Parathyroid adenoma (tissue), 2 donors: ENCODE results near the gene TEX38.
A peak's percentile ranks its signal among the peaks of the same experiment; 100 is the strongest.
"Not testable (repeated sequence)": the region's sequence is repeated elsewhere in the genome, so short reads cannot be mapped to it uniquely, and the experiment has no call there.

Source experiments
- H2AFZ ChIP-seq: fragments of 300-600 bp; sonication (generic); one replicate; pipeline ENCODE4 v1.7.0; 2017; ENCODE audit warnings: antibody characterized with exemption, mild to moderate bottlenecking
- H3K27ac ChIP-seq: fragments of 300-600 bp; sonication (generic); one replicate; pipeline ENCODE4 v1.7.0; 2017
- H3K27me3 ChIP-seq: fragments of 300-600 bp; sonication (generic); one replicate; pipeline ENCODE4 v1.7.0; 2017; ENCODE audit warnings: low read length; ENCODE audit not compliant: control insufficient read depth, insufficient read depth
- H3K36me3 ChIP-seq: fragments of 300-600 bp; sonication (generic); one replicate; pipeline ENCODE4 v1.7.0; 2017; ENCODE audit warnings: low read length; ENCODE audit not compliant: control insufficient read depth, insufficient read depth
- H3K4me1 ChIP-seq: fragments of 300-600 bp; sonication (generic); one replicate; pipeline ENCODE4 v1.7.0; 2017; ENCODE audit warnings: control low read depth
- H3K4me2 ChIP-seq: fragments of 300-600 bp; sonication (generic); one replicate; pipeline ENCODE4 v1.7.0; 2017; ENCODE audit warnings: low read length
- H3K4me3 ChIP-seq: fragments of 300-600 bp; sonication (generic); one replicate; pipeline ENCODE4 v1.7.0; 2017; ENCODE audit warnings: low read depth, low read length
- H3K79me2 ChIP-seq: fragments of 300-600 bp; sonication (generic); one replicate; pipeline ENCODE4 v1.7.0; 2017; ENCODE audit warnings: control low read depth
- H3K9ac ChIP-seq: fragments of 300-600 bp; sonication (generic); one replicate; pipeline ENCODE4 v1.7.0; 2017; ENCODE audit warnings: mild to moderate bottlenecking
- H3K9me3 ChIP-seq: fragments of 300-600 bp; sonication (generic); one replicate; pipeline ENCODE4 v1.7.0; 2017; ENCODE audit warnings: low read length; ENCODE audit not compliant: control insufficient read depth
- TF ChIP-seq, protein P1 (sequence below): fragments of 300-600 bp; sonication (generic); IDR thresholded peaks from one replicate; pipeline ENCODE4 v1.7.0; 2017; ENCODE audit warnings: antibody characterized with exemption, mild to moderate bottlenecking
- donor health status: primary hyperparathyroidism.

Gene TEX38

DNA sequence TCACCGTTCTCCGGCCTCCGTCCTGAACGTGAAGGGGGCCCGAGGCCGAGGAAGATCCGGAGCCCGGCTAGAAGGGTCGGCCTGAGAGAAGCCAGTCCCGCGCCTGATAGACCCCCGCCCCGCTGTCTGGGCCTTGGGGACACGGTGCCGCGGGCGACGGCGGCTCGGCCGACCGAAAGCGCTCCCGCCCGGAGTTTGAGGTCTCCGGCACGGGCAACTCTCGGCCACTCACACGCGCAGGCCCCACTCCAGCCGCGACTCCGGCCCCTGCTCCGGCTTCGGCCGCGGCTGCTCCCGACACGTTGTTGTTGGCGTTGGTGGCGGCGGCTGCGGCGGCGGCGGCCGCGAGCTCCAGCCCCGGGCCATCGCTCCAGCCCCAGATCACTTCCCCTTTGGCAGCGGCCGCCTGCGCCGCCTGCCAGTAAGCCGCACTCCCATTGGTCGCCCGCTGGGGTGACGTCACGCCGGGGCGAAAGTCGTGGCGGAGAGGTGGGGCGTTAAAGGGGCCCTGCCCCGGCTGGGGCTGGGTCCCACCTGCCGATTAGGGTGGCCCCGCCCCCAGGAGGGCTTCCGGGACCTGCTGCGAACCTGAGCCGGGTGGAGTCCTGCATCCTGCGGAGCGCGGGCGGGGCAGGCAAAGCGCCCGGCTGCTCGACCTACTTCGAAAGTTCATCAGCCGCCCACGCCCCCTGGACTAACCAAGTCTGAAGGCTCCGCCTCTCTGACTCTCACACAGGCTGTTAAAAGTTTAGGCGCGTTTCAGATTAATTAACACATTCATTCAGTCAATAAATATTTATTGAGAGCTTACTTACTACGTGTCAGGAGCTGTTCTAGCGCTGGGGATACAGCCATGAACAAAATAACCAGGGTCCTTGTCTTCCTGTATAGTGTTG, 47.3 kb downstream of the TEX38 start, which contains the start of gene EFCAB14:
Gene EFCAB14 (minus strand): TSS at position 388 of the 896 bp plus-strand sequence. CDS start 1,027 bp downstream, outside the sequence.
- H3K79me2 ChIP-seq: peaks cover 10% of the 10 kb centered on the region
- no peaks in the 10 kb centered on the region for H3K36me3 ChIP-seq
- H3K4me3 ChIP-seq: peak within 1 kb of the TSS; percentile 80
- peak within 1 kb of the TSS; percentile 82 for H2AFZ ChIP-seq
- H3K4me2 ChIP-seq: peak within 1 kb of the TSS; percentile 83
- no peaks in the 10 kb centered on the region for H3K9me3 ChIP-seq
- H3K9ac ChIP-seq: peak within 1 kb of the TSS; percentile 61
- H3K27ac ChIP-seq: peak within 1 kb of the TSS; percentile 66
- no peaks in the 10 kb centered on the region for H3K27me3 ChIP-seq
- TF ChIP-seq, protein P1, sequence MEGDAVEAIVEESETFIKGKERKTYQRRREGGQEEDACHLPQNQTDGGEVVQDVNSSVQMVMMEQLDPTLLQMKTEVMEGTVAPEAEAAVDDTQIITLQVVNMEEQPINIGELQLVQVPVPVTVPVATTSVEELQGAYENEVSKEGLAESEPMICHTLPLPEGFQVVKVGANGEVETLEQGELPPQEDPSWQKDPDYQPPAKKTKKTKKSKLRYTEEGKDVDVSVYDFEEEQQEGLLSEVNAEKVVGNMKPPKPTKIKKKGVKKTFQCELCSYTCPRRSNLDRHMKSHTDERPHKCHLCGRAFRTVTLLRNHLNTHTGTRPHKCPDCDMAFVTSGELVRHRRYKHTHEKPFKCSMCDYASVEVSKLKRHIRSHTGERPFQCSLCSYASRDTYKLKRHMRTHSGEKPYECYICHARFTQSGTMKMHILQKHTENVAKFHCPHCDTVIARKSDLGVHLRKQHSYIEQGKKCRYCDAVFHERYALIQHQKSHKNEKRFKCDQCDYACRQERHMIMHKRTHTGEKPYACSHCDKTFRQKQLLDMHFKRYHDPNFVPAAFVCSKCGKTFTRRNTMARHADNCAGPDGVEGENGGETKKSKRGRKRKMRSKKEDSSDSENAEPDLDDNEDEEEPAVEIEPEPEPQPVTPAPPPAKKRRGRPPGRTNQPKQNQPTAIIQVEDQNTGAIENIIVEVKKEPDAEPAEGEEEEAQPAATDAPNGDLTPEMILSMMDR: no peak
- H3K4me1 ChIP-seq: peaks cover 6% of the 10 kb centered on the region

DNA sequence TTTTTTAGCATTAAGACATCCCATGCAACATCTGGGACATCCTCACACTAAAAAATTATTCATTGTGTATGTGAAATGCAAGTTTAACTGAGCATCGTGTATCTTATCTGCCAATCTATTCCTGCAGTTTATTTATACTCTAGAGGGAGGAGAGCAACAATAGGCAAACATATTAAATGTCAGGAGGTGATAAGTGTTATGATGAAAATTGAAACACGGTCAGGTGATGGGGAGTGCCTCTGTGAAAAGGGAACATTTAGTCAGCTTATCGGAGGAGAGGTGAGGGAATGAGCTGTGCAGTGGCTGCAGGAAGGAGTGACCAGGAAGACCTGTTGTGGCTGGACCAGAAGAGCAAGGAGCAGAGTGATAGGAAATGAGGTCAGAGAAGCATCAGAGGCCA, 48.0 kb downstream of the TEX38 start:
- no peaks in the 10 kb centered on the region for H3K36me3 ChIP-seq
- H3K9ac ChIP-seq: no peak overlapping the region
- peak overlapping the region; percentile 82 for H2AFZ ChIP-seq
- peak overlapping the region; percentile 80 for H3K4me3 ChIP-seq
- peak overlapping the region; percentile 52 for H3K4me2 ChIP-seq
- TF ChIP-seq, protein P1: no peak
- peaks cover 10% of the 10 kb centered on the region for H3K79me2 ChIP-seq
- peak overlapping the region; percentile 66 for H3K27ac ChIP-seq
- peaks cover 6% of the 10 kb centered on the region for H3K4me1 ChIP-seq
- H3K9me3 ChIP-seq: no peaks in the 10 kb centered on the region
- H3K27me3 ChIP-seq: no peaks in the 10 kb centered on the region

DNA sequence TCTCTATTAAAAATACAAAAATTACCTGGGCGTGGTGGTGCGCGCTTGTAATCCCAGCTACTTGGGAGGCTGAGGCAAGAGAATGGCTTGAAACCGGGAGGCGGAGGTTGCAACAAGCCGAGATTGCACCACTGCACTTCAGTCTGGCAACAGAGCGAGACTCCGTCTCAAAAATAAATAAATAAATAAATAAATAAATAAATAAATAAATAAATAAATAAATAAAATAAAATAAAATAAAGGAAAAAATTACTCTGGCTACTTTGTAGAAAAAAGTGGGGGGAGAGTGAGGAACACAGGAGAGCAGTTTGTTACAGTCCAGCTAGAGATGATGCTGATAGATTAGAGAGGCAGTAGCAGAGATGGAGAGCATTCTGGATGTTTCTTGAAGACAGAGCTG, 48.7 kb downstream of the TEX38 start:
- H3K4me2 ChIP-seq, H3K27ac ChIP-seq, H3K9ac ChIP-seq, H3K9me3 ChIP-seq, H3K79me2 ChIP-seq, H3K4me3 ChIP-seq, H3K4me1 ChIP-seq, H2AFZ ChIP-seq, H3K27me3 ChIP-seq, H3K36me3 ChIP-seq: not testable (repeated sequence)

DNA sequence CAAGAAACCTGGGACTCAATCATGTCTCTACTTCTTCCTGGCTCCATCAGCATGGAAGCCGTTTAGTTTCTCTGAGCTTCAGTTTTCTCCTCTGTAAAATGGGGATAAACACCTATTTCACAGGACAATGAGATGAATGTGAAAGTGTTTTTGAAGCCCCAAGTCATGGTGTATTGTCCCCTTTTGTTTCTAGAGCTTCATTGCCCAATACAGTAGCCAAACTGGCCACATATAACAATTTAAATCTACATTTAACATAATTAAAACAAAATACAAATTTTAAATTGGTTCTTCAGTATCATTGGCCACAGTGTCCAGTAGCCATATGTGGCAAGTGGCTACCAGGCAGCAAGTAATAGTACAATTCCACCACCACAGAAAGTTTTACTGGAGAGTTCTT, 49.5 kb downstream of the TEX38 start:
- no peaks in the 10 kb centered on the region for H3K9me3 ChIP-seq
- no peaks in the 10 kb centered on the region for H3K36me3 ChIP-seq
- H3K4me2 ChIP-seq: no peak overlapping the region
- no peak overlapping the region for H2AFZ ChIP-seq
- TF ChIP-seq, protein P1: no peak
- H3K9ac ChIP-seq: no peak overlapping the region
- H3K4me3 ChIP-seq: no peak overlapping the region
- peaks cover 10% of the 10 kb centered on the region for H3K79me2 ChIP-seq
- H3K27me3 ChIP-seq: no peaks in the 10 kb centered on the region
- no peak overlapping the region for H3K27ac ChIP-seq
- peaks cover 2% of the 10 kb centered on the region for H3K4me1 ChIP-seq

DNA sequence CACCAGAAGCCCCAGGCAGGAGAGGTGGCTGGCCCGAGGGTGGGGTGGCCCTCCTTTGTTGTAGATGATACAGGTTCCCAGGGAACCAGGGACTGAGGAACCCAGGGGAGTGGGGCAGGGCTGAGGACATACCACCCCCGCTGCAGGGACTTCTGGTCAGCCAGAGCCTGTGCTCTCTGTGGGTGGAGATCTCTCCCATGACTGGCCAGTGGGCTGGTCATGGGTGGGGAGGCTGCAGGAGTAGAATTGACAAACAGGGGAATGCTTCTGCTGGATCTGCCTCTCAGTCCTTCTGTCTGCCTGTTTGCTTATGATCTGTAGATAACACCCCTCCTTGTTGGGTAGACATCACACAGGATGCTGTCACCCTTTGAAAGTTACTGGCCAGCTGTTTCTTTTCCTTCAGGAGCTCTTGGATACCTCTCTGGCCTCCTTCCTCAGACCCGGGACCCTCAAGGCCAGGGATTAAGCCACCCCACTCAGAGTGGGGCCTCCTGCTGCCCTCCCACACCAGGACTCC, 50.1 kb downstream of the TEX38 start:
- Histone ChIP-seq H2AFZ (no peak overlapping the region), H3K36me3 (no peaks in the 10 kb centered on the region), H3K4me1 (peaks cover 2% of the 10 kb centered on the region), H3K79me2 (peaks cover 10% of the 10 kb centered on the region), H3K27ac (no peak overlapping the region), H3K4me2 (no peak overlapping the region), H3K9ac (no peak overlapping the region), H3K9me3 (no peaks in the 10 kb centered on the region), H3K27me3 (no peaks in the 10 kb centered on the region), H3K4me3 (no peak overlapping the region)
- TF ChIP-seq, protein P1: no peak
